NCI-H1694 treated with DMSO at 0.1 percent for 48 hours (cell line): ENCODE measurements around the gene DYRK1A.
"Not testable (repeated sequence)": the region's sequence is repeated elsewhere in the genome, so short reads cannot be mapped to it uniquely, and the experiment has no call there.

Source experiments
- DNase-seq: peaks from one replicate; lab custom pipeline; 2025; lab: John Stamatoyannopoulos, UW

The DYRK1A gene

DNA sequence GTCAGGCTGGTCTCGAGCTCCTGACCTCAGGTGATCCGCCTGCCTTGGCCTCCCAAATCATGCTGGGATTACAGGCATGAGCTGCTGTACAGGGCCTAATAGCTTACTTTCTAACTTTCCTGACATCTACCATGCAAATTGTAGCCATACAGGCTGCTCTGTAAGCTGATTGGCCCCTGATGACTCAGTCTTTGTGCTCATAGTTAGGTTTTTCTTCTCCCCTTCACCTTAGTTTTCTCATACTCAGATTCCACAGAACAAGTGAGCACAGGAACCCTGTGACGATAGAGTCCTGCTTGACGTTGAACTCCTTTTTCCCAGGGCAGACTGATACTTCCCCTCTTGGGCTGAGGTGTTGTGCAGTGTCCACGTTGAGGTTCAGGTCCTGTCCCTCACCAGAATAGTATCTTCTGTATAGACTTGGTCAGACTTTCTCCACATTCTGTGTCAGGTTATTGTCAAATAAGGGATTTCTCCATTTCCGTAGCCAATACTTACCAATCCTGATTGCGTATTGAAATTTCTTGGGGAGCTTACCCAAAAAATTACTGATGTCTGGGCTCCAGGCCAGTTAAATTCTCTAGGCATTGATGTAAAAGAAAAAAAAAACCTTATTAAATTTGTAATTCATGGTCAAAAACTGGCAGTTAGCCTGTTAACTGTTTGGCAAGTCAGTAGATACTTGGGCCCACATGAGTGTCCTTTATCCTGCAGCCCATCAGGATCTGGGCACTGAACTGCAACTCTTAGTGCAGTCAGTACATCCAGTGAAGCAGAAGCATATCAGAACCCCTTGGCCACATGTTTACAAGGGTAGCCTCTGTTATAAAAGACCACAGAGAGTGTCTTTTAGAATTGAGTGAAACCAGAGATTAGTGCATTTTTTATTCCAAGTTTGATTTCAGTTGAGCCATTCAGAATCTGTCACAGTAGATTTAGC is 118.2 kb downstream of the DYRK1A start:
- DNase-seq: no peak

DNA sequence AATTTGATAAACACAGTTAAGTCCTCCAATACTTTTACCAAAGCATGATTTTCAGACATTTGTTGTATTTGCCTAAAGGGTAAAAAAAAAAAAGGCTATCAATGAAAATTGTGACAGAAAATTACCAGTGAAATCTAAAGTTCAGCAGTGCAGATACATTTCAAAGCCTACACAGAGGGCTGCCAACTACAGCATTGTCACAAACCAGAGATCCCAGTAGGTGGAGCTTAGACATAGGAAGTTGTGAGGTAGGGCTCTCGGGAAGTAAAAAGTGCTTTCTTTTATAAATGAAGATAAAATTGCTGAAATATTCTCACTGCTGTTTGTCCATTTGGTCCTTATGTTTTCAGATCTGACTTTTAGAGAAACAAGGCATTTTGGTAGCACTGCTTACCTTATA is 123.0 kb downstream of the DYRK1A start:
- DNase-seq: no peak

DNA sequence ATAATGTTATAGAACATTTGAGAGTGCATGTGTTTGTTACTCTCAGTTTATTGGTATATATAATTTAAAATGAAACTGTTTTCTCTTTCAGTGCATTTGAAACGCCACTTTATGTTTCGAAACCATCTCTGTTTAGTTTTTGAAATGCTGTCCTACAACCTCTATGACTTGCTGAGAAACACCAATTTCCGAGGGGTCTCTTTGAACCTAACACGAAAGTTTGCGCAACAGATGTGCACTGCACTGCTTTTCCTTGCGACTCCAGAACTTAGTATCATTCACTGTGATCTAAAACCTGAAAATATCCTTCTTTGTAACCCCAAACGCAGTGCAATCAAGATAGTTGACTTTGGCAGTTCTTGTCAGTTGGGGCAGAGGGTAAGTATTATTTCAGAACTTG is 123.5 kb downstream of the DYRK1A start:
- no peak for DNase-seq

DNA sequence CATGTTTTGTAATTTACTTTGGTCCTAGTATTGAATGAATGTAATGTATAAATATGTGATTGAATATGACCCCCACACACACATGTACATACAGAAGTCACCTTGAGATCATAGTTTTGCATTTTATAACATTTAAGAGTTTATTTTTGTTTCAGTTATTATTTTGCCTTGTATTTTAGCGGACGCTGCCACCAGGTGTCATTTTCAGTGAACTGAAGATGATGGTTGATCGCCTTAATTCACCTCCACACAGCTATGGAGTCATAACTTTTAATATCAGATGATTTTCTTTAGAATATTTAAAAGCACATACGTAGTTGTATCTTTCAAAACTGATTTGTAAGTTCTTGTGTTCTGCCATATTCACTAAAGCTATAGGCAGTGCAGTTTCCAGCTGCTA is 130.4 kb downstream of the DYRK1A start:
- no peak for DNase-seq

DNA sequence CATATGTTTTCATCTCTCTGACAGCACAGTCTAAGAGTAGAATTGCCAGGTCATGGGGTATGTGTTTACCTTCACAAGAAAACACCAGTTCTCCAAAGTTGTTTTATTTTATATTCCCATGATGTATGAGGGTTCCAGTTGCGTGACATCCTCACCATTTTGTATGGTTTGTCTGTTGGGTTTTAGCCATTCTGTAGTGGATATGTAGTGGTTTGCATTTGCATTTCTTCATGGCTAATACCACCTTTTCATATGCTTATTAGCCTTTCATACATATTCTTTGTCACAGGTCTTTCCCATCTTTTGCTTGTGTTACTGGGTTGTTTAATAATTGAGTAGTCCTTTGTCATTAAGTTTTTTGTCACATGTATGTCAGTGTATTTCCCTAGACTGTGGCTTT is 132.1 kb downstream of the DYRK1A start:
- no peak for DNase-seq

DNA sequence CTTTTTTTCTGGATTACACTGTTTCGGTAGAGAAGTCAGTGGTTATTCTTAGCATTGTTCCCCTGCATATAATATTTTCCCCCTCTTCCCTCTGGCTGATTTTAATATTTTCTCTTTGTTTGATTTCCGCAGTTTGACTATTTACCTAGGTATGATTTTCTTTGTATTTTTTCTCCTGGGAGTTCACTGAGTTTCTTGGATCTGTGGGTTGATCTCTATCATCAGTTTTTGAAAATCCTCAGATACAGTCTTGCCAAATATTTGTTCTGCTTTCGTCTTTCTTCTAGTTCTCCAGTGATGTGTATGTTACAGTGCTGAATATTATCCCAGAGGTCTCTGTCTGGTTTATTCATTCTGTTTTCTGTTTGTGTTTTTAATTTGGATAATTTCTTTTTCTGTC is 136.4 kb downstream of the DYRK1A start:
- no peak for DNase-seq

DNA sequence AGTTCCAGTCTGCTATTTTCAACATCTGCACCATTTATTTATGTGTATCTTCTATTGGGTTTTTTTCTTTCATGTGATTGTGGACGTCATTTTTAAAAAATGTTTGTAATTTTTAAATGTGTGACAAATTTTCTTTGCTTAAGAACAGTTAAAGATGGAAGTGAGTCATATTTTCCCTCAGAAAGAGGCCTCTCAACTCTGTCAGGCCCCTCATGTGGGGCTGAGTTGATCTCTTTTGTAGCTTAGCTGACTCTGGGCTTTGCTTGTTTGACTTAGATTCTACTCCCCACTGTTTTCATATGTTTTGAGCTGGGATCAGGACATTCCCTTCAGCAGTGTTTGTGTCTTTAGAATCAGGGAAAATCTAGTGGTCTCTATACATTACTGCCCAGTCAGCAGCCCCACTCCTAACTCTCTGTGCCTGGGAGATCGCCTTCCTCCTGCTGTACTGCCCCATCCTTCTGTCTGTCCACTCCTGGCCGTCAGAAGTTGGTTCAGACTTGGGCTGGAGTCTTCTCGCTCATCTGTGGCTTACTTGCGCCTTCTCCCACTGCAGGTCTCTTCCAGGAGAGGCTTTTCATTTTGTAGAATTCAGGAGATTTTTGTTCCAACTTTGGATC is 137.4 kb downstream of the DYRK1A start:
- no peak for DNase-seq

DNA sequence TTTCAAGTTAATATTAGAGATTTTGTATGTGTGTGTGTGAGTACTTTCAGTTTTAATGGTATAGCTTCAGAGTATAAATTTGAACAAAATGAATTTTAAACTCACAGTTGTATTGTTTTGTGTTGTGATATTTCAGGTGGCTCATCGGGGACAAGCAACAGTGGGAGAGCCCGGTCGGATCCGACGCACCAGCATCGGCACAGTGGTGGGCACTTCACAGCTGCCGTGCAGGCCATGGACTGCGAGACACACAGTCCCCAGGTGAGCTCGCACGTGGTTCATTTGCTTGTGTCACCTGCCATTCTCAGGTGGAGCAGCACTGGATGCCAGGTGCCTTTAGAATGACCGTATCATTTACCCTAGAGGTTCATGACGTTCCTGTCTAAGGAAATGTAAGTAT is 139.4 kb downstream of the DYRK1A start:
- DNase-seq: no peak

DNA sequence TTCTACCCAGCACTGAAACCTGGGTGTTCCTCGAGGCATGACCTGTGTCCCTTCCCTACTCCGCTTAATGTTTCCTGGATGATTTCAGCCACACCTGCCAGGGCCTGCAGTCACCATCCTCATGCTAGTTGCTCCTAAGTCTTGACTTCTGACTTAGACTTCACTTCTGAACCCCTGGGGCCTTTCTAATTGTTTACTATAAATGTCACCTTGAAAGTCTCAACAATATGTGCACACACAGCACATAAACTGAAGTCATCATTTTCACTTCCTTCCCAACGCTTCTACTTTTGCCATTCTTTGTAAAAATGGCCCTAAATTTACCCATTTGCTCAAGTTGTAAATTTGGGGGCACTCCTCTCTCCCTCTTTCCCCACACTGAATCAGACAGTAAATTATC is 141.1 kb downstream of the DYRK1A start:
- DNase-seq: no peak

DNA sequence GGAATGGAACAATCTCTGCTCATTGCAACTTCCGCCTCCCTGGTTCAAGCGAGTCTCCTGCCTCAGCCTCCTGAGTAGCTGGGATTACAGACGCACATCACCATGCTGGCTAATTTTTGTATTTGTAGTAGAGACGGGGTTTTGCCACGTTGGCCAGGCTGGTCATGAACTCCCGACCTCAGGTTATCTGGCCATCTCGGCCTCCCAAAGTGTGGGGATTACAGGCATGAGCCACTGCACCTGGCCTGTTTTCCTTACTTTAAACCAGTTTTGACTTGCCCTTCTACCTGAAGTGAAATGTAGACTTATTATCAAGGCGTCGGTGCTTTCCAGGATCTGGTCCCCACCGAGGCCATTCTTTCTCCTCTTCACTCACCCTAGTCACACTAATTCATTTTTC is 141.8 kb downstream of the DYRK1A start:
- no peak for DNase-seq

DNA sequence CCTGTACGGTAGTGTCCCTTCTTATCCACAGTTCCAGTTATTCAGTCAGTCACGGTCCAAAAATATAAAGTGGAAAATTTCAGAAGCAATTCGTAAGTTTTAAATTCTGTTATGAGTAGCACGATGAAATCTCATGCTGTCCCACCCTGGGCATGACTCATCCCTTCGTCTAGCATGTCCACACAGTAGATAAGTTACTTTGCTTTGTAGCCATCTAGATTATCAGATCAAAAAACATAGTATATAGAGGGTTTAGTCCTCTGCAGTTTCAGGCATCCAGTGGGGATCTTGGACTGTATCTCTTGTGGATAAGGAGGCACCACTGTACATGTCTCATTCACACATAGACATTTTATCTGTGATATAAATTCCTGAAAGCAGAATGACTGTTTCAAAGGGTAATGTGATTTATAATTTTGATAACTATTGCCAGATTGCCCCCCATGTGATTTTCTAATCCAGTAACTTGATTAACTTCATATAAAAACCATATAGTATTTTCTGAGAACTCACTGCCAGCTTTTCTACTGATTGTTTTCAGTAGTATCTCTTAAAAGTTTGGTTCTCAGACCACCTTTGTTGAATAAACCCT is 143.3 kb downstream of the DYRK1A start:
- no peak for DNase-seq

DNA sequence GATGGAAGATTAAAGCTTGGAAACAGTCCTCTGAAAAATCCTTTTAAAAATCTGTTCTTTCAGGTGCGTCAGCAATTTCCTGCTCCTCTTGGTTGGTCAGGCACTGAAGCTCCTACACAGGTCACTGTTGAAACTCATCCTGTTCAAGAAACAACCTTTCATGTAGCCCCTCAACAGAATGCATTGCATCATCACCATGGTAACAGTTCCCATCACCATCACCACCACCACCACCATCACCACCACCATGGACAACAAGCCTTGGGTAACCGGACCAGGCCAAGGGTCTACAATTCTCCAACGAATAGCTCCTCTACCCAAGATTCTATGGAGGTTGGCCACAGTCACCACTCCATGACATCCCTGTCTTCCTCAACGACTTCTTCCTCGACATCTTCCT is 145.3 kb downstream of the DYRK1A start:
- no peak for DNase-seq

DNA sequence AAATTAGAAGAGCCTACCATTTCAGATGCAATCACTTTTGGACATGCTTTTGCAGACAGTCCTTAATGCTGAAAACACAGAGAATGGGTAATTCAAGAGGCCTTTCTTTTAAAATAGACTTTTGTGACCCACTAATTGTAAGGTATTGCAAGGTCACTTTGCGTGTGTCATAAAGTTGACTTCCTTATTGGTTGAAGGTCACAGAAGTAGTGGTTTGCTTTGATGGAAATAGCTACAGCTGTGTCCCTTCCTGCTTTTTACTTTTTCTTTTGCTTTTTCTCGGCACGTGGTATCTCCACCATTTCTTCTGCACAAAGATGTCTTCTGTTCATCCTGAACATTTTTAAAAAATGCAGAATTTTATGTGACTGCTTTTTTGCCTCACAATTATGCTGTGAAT is 146.8 kb downstream of the DYRK1A start:
- DNase-seq: no peak

DNA sequence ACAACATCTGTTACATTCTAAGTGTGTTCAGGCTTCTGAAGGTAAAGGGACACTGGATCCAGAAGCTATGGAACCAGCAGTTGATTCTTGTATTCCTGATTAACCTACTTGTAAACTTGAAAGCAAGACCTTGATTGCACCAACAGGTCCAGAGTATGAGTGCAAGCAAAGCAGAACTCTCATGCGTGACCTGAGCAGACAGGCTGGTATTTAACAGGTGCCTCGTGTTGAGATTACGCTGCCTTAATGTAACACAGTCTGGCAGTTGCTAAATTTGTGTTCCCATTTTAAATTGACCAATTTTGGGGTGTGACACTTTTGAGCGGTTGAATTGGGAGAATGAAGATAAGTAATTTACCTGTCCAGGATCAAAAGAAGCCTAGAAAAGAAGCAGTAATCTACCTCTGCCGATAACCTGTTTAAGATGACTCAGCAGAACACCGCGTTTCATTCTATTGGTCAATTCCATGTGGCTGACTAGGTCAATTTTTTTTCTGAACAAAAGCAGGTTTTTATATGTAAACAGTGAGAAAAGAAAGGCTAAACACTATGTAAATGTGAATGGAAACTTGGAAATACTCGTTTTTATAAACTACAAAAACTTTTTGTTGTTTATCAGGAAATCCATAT is 147.6 kb downstream of the DYRK1A start:
- DNase-seq: no peak

DNA sequence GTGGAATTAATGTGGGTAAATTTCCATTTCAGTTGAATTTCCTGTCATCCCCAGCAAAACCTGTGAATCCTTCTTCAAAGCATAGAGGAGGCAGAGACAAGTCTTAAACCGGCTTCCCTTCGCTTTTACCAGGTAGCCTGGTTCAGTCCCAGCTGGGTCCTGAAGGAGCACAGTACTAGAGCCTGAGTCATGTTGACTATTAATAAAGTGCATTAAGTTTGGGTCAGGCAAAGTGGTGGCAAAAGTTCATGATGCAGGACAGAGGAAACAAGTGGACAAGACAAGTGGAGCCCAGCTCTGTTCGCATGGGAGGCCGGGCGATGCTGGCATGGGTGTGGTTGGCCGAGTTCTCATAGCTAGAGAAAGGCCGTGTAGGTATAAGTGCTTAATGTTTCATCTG is 150.4 kb downstream of the DYRK1A start:
- no peak for DNase-seq

DNA sequence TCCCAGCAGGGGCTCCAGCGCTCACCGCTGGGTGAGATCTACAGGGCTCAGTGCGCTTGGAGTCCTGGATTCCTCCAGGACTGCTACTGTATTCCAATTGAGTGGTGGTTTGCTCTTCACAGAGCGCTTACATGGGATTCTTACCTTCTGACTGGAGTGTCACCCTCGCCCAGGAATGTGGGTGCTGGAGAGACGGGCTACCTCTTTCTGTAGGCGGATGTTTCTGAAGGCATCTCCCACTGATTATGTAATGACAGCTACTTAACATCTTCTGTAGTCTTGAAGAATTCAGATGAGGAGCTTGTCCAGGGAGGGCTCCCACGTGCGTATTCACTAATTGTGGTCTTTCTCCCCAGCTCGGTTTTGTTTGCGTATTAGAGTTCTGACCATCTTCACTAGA is 154.2 kb downstream of the DYRK1A start:
- DNase-seq: no peak

DNA sequence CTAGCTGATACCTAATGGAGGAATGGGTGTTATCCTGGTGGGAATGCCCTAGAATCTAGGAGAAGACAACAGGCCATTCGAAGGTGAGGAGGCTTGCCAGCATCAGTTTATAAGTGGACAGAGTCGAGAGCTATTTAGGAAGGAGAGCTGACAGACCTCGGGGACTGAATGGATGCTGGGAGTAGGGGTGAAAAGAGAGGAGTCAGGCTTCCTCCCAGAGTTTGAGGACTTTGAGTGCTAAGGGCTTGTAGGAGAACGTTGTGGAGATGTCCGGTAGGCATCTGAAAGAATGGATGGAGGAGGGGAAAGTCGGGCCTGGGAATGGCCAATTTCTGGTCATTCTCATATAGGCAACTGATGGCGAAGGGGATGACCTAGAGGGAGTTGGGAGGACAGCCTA is 155.1 kb downstream of the DYRK1A start:
- DNase-seq: no peak

DNA sequence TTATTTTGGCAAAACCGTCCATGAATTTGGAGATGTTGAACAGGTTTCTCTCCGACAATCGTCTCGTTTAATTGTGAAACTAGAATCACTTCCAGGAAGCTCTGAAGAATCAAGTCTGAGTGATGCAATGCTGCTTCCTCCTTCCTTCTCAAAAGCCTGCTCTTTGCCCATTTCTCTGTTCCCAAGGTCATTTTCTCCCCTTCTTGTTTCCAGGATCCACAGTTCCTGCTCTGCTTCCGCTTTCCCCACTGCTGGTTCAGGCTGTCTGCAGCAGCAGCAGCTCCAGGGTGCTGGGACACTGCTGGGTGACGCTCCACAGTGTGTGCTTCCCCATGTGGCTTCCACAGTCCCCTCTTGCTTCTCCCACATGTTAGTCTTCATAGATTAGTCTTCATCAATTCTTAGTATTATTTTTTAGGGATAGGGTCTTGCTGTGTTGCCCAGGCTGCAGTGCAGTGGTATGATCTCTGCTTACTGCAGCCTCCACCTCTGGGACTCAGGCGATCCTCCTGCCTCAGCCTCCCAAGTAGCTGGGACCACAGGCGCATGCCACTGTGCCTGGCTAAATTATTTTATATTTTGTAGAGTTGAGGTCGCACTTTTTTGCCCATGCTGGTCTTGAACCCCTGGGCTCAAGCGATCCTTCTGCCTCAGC is 156.2 kb downstream of the DYRK1A start:
- no peak for DNase-seq

DNA sequence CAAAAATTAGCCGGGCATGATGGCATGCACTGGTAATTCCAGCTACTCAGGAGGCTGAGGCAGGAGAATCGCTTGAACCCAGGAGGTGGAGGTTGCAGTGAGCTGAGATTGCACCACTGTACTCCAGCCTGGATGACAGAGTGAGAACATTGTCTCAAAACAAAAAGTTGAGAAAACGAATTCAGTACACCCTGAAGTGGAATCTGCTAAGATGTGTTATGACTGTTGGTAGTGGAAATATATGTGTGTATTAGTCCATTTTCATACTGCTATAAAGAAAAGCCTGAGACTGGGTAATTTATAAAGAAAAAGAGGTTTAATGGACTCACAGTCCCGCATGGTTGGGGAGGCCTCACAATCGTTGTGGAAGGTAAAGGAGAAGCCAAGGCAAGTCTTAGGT is 158.4 kb downstream of the DYRK1A start:
- DNase-seq: not testable (repeated sequence)

DNA sequence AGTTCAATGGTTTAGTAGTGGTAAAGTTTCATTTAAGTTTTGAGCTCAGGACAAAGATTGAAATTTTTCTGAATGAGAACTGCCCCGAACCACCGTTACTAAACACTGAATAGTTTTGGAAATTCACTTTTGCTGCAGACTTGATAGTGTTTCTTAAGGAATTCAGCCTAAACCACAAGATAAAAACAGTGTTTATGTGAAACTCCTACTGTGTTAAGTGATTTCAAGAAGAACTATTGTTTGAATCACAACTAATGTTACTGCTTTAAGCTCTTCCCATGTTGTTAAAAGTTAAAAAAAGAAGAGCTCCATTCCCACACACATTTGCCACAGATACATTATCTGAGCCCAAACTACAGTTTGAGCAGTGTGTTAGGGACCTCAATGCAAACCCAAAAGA is 159.2 kb downstream of the DYRK1A start:
- no peak for DNase-seq

DNA sequence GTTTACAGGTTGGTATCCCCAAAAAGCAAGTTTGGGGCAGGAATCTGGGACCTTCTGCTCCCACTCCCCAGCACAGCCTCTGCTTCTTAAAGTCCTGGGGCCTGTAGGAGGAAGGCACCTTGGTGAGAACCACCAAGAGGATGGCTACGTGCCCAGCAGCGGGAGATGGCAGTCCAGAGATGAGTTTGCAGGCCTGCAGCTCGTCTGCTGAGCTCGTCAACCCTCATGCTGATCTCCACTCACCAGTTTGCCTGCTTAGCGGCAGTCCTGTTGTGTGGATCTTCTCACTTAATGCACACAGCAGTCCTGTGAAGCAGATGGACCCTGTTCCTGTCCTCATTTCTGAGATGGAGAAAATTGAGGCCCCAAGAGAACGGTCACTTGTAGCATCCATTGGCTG is 160.5 kb downstream of the DYRK1A start:
- DNase-seq: no peak

DNA sequence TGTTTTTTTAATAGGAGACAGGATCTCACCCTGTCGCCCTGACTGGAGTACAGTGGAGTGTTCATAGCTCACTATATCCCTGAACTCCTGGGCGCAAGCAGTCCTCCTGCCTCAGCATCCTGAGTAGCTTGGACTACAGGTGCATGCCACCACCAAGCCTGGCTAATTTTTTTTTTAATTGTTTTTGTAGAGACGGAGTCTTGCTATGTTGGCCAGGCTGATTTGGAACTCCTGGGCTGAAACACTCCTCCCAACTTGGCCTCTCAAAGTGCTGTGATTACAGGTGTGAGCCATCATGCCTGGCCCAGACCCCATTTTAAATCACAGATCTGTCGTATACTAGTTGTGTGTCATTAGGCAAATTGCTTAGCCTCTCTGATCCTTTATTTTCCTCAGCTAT is 161.1 kb downstream of the DYRK1A start:
- DNase-seq: no peak
